Measurements from ENCODE around the gene SMPX.
A peak's percentile ranks its signal among the peaks of the same experiment; 100 is the strongest.

SMPX gene

DNA sequence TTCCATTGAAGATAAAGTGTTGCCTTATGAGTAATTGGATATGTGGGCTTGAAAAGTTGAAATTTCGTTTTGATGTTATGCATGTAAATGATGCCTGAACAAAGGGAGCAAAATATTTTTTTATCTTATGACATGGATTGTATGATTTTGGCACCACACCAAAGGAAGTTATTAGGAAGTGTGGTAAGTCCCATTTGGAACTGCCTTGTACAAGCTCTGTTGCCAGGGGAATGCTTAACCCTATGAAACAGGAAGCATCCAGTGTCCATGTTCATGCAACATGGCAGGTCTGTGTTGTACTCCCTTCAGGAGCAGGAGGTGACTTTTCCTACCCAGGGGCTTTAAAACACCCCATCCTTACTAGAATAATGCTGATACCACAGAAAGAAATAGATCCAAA, 13.2 kb downstream of the SMPX start:
- no peak for DNase-seq (ENCODE audit: insufficient read length, low spot score)
- FAIRE-seq, result no peak

DNA sequence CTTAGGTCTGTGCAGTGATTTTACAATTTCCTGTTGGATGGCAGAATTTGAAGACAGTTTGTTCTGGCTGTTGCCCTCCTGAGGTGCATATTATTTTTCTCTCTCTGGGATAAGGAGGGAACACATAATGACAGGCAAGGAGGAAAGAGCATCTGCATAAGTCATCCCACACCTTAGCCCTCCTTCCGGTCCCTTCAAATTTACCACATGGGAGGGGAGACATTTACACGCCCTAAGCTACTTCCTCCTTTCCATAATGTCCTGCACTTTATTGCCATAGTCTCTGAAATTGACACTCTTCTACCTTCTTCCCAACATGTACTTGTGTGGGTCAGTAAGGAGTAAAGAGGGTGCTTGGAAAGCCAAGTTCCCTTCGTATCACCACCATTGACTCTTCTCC, 13.9 kb downstream of the SMPX start:
- FAIRE-seq (no peak), DNase-seq (ENCODE audit: insufficient read length, low spot score) (no peak)

DNA sequence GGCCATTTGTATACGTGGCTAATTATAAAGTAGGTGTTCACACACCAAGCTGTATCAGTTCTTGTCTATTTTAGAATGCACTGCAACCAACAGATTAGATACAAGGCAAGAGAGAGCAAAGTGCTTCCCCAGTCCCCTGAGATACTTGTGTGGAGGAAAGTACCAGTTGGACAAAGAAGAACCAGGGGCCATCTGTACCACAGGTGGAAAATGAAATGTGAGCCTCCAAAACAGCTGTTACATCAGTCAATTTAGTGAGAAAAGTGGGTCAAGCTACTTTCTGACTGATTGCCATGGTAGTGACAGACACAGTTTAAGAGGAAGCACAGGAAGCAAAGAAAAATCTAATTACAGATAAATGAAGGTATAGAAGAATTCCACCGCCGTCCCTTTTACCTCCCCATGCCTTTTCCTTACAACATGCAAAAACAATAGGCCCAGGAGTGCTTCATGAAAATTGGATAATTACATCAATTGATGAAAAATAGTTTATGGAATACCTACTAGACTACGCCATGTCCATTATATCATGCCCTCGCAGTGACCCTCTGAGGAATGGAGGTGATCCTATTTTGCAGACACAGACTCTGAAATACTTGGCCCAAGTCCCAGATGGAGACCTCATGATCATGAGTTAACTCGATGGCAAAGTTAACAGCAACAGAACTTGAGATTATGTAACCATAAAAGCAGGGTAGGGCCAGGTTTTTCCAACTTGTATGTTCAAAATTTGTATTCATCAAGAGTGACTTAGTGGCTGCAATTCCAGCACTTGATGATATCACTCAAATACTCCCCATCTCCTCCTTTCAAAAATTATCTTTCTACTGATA, 15.8 kb downstream of the SMPX start:
- DNase-seq (ENCODE audit: insufficient read length, low spot score) (no peak), FAIRE-seq (no peak)

DNA sequence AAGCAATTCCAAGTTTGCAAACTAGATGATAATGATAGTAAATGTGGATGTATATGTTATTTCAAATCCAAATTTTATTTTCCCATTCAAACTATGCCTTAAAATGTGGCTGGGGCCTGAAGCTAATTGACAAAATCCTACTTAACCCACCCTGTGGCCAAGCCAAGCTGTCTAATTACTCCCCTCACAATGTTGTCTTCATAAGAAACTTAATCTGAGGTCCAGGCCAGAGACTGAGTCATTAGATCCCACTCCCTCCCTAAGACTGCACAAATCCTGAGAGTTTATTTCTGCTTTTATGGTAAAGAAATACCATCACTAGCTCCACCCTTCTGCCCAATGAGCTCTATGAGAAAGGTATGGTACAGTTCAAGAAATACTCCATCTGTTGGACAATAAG, 16.6 kb downstream of the SMPX start:
- no peak for FAIRE-seq
- no peak for DNase-seq (ENCODE audit: insufficient read length, low spot score)

DNA sequence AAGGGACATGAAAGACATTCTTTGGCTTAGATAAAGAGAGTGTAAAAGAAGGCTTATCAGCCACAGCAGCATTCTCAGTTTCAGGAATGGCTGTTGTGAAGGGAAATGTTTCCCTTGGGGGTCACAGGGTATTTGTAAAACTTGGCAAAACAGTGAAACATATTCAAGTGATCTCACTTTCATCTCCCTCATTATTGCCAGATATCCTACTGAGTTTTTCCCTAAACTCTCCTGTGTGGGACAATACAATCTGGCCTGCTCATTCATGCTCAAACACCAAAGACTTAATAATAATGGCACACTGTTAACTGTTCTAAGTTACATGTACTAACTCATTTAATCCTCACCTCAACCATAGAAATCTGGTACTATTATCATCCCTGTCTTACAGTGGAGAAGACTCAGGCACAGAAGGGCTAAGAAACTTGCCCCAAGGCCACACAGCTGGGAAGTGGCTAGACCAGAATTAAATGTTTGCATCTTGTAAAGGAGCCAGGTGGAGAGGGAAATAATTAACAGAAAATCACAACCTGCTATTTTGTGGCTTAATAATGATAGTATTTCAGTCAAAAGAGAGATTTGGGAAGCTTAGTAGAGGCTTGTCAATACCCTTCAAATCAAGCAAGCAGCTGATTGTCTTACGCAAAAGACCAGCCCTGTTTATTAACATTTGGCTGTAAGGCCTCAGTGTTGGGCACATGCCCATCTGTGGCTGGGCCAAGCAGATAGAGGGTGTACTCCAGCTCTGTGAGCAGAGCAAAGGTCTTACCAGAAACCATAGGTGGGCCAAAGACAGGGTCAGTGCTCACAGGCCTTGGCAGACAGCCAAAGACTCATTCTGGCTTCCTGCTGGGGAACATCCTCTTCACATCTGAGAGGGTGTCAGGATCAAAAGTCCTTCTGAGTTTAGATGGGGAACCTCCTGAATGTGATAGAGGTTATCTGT, 17.3 kb downstream of the SMPX start:
- FAIRE-seq (no peak), DNase-seq (ENCODE audit: insufficient read length, low spot score) (no peak)

DNA sequence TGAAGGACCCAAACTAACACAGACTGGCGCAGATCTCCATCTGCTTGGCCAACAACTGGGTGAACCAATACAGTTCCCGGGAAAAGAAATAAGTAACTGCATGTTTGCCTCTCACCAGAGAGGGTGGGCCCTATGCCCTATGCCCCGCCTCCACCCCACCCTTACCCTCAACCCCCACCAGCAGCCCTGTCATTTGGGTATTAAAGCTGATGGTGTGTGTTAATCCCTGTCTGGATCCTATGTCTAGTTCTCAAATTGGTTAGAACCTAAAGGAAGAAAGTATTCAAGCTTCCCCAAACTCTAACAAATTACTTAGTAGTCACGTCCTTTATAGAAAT, 19.0 kb downstream of the SMPX start:
- FAIRE-seq, result peak; percentile 68
- DNase-seq (ENCODE audit: insufficient read length, low spot score), result no peak

DNA sequence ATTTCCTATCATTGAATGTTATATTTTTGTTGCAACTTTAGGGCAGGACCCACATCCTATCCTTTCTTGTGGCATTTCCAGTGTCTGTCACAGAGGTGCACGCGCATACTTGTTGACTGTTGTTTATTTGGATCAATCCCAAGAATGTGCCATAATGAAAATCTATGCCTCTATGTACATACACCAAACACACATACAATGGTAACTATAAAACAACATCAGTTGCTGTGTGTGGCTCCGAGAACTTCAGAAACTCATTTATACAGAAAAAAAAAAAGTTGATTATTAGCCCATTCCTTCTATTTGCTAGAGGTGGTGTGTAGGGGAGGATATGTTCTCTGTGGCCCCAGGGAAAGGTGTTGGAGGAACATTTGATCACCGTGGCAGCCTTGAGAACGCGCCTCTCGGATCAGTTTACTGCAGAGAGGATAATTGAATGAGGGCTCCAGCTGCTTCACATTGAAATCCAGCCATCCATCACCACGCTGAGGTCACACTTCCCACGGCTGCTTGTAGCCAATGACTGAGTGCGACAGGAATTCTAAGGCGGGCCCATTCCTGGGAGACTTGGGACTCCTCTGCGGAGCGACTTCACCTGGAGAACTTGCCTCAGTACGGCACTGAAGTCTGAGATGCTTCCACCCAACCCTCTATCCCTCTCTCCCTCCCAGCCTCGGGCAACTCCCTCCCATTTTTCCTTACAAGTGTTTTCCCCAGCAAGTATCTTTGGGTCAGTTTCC, 19.5 kb downstream of the SMPX start:
- FAIRE-seq, result no peak
- no peak for DNase-seq (ENCODE audit: insufficient read length, low spot score)

DNA sequence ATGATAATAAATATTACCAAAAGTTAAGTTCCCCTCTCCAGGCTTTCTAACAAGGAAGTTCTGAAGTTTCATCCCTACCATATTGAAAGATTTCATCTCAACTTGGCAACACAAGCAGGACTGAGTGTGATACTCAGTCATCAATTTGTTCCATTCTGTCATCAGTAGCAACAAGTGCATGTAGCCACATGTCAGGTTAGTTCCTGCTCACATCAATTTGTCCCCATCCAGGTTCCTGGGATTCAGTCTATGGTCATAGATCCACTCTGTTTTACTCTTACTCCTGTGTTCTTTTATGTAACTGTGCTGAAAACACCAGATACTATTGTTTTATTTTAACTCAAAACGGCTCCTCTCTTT, 22.2 kb downstream of the SMPX start:
- no peak for DNase-seq (ENCODE audit: insufficient read length, low spot score)
- FAIRE-seq, result peak; percentile 44

DNA sequence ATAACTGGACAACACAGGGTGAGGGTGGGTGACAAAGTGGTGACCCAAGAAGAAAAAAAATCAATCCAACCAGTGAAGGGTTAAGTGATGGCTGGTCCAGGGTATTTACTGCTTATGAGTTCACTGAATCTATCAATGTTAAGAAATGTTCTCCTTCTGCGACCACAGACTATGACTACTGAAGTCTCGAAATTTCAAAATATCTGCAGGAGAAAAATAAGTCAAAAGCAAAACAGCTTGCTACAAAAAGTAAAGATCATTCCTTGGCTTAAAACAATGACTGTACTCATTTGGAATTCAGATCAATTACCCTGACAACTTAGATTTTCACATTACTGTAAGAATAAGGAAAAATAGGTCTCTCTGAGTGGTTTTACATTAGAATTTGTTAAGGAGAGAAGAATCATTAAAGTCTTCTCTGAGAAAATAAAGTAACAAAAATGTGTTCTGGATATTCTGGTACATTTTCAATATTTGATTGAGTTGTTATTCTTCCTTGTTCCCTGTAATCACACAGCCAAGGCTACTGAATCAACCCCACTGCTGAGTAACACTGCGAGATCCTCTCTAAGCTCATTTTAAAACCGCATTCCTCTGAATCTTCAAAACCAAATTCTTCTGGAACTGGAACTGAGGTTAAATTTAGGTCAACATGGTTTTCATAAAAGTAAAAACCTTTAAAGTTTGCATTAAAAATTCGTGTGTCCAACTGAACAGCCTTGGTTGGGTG, 22.7 kb downstream of the SMPX start:
- no peak for FAIRE-seq

DNA sequence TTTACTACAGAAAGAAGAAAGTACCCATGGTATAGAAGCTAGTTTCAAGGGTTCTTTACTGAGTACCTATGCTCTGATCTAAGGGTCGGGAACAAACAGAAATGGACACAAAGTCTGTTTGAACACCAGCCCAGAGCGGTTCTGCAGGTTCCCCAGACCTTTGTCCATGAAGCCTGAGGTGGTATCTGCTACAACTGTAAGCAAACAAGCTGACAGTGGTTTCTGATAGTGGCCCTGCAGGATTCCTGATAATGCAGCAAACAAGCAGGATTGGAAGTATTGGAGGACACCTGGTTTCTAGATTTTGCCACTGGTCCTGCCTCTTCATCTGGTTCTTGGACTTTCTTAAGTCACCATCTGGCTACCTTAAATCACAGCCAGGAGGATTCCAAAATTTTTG, 23.7 kb downstream of the SMPX start:
- DNase-seq (ENCODE audit: insufficient read length, low spot score), result no peak
- FAIRE-seq, result no peak

More for the DNA sequence above, 22.7 kb downstream of the SMPX start:
- DNase-seq (ENCODE audit: insufficient read length, low spot score), result no peak

DNA sequence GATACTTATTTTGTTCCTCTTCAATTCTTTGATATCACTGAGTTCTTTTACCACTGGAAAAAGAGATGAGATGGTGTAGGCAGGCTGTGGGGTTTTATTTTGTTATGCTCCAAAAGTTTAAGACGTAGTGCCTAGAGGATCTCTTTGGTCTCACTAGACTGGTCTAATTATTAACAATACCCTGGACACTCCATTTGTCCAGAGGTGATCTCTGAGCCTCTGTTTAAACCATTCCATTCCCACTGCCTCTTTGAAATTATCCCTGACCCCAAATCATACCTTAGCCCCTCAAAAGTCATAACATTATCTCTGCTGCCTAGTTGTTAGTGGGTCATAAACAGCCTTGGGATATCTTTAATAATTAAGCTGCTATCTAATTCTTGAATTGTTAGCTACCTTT, 24.2 kb downstream of the SMPX start:
- FAIRE-seq (no peak), DNase-seq (ENCODE audit: insufficient read length, low spot score) (no peak)

DNA sequence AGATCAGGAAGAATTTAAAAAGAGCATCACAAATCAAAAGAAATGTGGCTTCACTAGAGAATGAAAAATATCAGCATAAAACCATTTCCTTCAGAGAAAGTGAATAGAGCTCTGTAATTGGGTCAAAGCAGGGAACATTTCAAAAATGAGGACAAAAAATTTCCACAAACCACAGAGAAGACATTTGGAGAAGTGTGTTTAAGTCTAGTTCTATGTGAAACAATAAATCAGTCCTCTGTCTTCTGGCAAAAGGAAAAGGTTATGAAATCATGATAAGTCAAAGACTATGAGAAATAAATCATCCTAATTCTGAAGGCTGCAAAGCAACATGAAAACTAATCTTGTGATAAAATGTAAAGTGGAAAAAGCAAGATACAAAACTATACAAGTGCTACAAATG, 27.9 kb downstream of the SMPX start:
- DNase-seq (ENCODE audit: insufficient read length, low spot score), result no peak
- no peak for FAIRE-seq

DNA sequence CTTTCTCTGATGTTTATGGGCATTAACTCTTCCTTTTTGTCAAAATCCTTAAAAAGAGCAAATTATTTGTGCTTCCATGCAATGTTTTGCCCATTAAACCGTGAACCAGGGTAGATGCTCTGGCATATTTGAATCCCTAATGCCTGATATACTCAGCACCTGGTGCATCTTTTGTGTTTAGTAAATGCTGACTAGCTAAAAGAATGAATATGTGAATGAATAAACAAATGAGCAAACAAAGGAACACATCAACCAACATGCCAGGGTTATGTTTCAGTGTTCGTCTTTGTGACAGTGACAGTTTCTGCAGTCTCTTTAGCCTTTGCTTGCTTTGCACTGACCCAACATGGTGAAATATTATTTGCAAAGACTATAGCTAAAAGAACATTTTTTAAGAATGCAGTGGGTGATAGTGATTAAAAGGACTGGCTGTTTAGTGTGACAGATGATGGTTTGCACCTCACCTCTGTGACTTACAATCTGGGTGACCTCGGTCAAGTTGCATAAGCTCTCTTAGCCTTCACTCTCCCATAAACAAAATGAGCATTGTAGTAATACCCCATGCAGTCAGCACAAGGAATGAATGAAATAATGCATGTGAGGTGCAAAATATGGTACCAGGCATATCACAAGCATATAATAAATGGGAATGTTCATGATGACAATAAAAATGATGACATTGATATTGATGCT, 29.5 kb downstream of the SMPX start:
- no peak for DNase-seq (ENCODE audit: insufficient read length, low spot score)
- FAIRE-seq, result peak; percentile 33

DNA sequence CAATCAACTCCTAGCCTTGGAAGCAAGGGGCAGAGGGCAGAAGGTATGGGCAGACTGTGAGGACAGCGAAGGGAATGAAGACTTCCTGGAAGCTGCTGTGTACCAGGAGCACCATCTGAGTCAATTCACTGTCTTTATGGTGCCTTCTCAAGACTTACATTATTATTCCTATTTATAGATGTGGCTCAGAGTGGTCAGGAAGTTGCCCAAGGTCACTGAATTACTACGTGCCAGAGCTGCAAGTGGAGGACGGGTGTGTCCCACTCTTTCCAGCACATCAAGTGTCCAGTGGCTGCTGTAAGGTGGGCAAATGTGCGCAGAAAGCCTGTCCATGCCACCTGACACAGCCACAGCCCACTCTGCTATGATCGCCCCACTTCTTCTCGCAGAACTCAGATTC, 32.0 kb downstream of the SMPX start:
- no peak for DNase-seq (ENCODE audit: insufficient read length, low spot score)
- peak; percentile 26 for FAIRE-seq

DNA sequence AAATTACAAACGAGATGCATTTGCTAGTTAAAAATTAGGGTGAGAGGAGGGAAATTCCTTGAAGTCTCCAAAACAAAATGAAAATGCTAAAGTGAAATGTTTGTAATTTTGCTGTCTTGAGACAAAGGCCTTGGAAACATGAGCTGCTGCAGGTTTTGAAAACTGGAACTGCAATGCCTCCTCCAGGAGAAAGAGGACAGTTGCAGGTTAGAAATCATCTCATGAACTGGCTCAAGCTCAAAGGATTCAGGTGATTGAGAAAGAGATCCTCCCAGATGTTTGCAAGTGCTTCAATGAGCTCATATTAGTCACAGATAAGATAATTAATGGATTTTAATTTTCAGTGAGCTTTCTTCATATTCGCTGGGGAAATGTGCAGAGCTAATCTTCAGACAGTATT, 32.4 kb downstream of the SMPX start:
- peak; percentile 9 for FAIRE-seq
- DNase-seq (ENCODE audit: insufficient read length, low spot score), result peak; percentile 39

DNA sequence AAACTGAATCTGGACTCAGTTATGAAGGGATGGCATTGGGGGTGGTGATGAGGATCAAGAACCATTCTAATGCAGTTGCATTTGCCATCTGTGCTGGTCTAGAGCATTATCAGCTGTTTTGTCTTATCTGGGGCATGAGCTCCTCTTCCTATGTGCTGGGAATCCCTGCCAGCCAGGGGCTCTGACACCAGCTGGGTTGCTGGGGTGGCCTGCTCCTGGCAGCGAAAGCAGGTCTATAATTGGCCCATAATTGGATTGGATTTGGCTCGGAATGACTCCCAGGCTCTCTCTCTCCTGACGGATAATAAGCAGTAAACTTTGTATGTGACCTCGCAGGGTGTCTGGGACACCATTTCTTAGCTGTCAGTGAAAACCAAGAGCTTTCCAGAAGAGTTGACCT, 34.1 kb downstream of the SMPX start:
- no peak for FAIRE-seq
- no peak for DNase-seq (ENCODE audit: insufficient read length, low spot score)

DNA sequence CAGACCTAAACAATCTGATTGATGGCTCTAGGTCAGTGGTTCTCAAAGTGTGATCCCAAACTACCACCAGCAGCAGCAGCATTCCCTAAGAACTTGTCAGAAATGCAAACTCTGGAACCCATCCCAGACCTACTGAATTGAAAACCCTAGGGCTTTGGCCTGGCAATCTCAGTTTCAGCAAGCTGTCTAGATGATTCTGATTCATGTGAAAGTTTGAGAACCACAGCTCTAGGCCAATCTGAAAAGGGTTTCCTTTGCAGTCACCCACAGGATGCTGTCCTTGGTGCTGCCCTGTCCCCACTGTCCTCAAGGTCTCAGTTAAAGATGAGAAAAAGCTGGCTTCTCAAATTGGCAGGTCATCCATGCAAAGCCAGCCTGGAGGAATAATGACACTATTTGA, 34.8 kb downstream of the SMPX start:
- DNase-seq (ENCODE audit: insufficient read length, low spot score), result no peak
- FAIRE-seq, result no peak

DNA sequence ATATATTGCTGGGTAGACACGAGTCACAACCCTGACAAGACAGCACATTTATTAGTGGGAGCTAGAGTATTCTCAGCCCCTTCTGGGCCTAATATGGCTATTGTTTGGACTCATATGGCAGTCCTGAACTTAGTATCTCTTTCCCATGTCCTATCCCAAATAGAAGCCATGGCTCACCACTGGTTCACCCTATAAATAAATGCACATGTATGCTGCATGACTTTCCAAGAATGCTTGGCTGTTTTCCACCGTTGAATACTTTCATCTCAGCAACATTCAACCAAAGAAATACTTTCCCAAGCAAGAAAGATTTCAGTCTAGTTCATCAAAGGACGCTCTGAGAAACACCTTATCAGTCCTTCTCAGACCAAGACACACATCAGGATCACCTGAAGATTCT, 36.7 kb downstream of the SMPX start:
- FAIRE-seq, result no peak
- DNase-seq (ENCODE audit: insufficient read length, low spot score), result no peak

DNA sequence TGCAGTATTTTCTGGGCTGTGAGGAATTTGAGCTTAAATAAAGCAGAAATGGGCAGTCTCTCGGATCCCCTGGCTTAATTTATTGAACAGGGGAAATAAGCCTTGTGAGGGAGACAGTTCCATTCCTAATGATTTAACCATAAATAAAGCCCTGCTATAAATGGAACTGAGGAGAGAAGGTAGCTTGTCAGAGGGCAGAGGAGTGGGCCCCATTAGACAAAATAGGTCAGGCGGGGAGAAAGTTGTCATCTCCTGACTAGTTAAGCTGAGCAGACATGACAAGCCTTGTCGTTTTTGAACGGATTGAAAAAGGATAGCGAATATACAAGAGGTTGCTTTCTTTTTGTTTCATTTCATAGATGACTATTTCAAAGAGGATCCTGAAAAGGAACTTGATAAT, 39.3 kb downstream of the SMPX start:
- FAIRE-seq, result no peak
- no peak for DNase-seq (ENCODE audit: insufficient read length, low spot score)

DNA sequence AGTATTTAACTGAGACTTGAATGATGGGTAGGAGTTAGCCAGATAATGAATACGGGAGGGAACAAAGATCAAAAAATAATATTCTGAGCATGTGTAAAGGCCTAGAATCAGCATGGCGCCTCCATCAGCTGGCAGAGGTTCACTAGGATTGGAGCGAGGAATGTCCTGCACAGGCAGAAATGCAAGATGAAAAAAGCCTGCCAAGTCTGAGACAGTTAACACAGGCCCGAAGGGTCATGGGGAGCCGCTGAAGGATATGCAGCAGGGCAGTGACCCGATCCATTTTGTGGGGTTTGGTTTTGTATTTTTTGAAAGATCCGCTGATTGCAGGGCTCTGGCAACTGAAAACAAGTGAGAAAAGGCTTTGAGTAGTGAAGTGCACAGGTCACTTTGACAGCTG, 40.1 kb downstream of the SMPX start:
- no peak for FAIRE-seq
- DNase-seq (ENCODE audit: insufficient read length, low spot score), result no peak

Data from HTR-8/SVneo (cell line).